ENCODE measurements around the gene LYSMD2. TPM values are rescaled to one million over a fixed set of nuclear protein-coding genes. Genes with fewer than 3 reads are reported as not detected.

Gene LYSMD2
- total and polyA plus RNA-seq, 9 of the 15 experiments (the other 6 are each of a cell fraction or from before 2014, with no cell fraction given): 4.3 to 30.3 (median 9.8) TPM

- no peak for TF ChIP-seq ZMIZ1 (IDR thresholded peaks at IDR 0.05; ENCODE audit: low read depth in 2 of 2, low read length in 2 of 2)
- TF ChIP-seq EGR1 (conservative IDR thresholded peaks at IDR 0.05): no peak
- peak; percentile 71 for TF ChIP-seq ARID1B (IDR thresholded peaks at IDR 0.05)
- TF ChIP-seq KDM4B (IDR thresholded peaks at IDR 0.05; ENCODE audit: borderline replicate concordance in 2 of 2, low read depth in 1 of 2): no peak
- TF ChIP-seq, protein P1, sequence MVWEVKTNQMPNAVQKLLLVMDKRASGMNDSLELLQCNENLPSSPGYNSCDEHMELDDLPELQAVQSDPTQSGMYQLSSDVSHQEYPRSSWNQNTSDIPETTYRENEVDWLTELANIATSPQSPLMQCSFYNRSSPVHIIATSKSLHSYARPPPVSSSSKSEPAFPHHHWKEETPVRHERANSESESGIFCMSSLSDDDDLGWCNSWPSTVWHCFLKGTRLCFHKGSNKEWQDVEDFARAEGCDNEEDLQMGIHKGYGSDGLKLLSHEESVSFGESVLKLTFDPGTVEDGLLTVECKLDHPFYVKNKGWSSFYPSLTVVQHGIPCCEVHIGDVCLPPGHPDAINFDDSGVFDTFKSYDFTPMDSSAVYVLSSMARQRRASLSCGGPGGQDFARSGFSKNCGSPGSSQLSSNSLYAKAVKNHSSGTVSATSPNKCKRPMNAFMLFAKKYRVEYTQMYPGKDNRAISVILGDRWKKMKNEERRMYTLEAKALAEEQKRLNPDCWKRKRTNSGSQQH (CRISPR knock-in tag; IDR thresholded peaks at IDR 0.05): no peak
- TF ChIP-seq, protein P2, sequence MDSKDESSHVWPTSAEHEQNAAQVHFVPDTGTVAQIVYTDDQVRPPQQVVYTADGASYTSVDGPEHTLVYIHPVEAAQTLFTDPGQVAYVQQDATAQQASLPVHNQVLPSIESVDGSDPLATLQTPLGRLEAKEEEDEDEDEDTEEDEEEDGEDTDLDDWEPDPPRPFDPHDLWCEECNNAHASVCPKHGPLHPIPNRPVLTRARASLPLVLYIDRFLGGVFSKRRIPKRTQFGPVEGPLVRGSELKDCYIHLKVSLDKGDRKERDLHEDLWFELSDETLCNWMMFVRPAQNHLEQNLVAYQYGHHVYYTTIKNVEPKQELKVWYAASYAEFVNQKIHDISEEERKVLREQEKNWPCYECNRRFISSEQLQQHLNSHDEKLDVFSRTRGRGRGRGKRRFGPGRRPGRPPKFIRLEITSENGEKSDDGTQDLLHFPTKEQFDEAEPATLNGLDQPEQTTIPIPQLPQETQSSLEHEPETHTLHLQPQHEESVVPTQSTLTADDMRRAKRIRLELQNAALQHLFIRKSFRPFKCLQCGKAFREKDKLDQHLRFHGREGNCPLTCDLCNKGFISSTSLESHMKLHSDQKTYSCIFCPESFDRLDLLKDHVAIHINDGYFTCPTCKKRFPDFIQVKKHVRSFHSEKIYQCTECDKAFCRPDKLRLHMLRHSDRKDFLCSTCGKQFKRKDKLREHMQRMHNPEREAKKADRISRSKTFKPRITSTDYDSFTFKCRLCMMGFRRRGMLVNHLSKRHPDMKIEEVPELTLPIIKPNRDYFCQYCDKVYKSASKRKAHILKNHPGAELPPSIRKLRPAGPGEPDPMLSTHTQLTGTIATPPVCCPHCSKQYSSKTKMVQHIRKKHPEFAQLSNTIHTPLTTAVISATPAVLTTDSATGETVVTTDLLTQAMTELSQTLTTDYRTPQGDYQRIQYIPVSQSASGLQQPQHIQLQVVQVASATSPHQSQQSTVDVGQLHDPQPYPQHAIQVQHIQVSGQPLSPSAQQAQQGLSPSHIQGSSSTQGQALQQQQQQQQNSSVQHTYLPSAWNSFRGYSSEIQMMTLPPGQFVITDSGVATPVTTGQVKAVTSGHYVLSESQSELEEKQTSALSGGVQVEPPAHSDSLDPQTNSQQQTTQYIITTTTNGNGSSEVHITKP (IDR thresholded peaks at IDR 0.05; ENCODE audit: partially characterized antibody): no peak
- TF ChIP-seq, protein P3, sequence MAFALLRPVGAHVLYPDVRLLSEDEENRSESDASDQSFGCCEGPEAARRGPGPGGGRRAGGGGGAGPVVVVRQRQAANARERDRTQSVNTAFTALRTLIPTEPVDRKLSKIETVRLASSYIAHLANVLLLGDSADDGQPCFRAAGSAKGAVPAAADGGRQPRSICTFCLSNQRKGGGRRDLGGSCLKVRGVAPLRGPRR (CRISPR knock-in tag; IDR thresholded peaks at IDR 0.05): no peak
- no peak for TF ChIP-seq ETS2 (tag; IDR thresholded peaks at IDR 0.05; ENCODE audit: borderline replicate concordance, poor library complexity, severe bottlenecking)
- no peak for TF ChIP-seq TCF7L2 (IDR thresholded peaks at IDR 0.05; ENCODE audit: low read depth, low read length)
- TF ChIP-seq TAF9B (IDR thresholded peaks at IDR 0.05; ENCODE audit: partially characterized antibody): no peak
- no peak for TF ChIP-seq IRF1 (CRISPR knock-in tag; IDR thresholded peaks at IDR 0.05; ENCODE audit: borderline replicate concordance)
- TF ChIP-seq SFPQ (IDR thresholded peaks at IDR 0.05; ENCODE audit: low read depth, low read length): no peak
- TF ChIP-seq ATF7 (IDR thresholded peaks at IDR 0.05): peak; percentile 34; the same call in 1 of the 2 replicates
Measured at GRCh38 chr15:51726302-51727073, 11.0 kb downstream of the LYSMD2 start (continued).

All from K562 (cell line).